Endothelial cell of umbilical vein (primary cell): ENCODE results near the gene GSE1. TPM values are rescaled to one million over a fixed set of nuclear protein-coding genes. Genes with fewer than 3 reads are reported as not detected.

Source experiments
- BruUV-seq: library from RNA; stranded (reverse); fragments of 400-500 nt; replicated peaks from 2 replicates; lab custom pipeline; 2021; lab: Mats Ljungman, UMichigan
- CTCF ChIA-PET: fragments of 300-600, 350-600 bp; sonication (Branson Sonifier 250); formaldehyde crosslinking; loops from one replicate; lab custom pipeline; 2021; ENCODE audit warnings: antibody characterized with exemption, inconsistent platforms; lab: Charles Lee
- POLR2A ChIA-PET: fragments of 300-600, 350-600 bp; sonication (Branson Sonifier 250); formaldehyde crosslinking; loops from one replicate; lab custom pipeline; 2021; ENCODE audit warnings: antibody characterized with exemption, inconsistent platforms; lab: Charles Lee
- DNase-seq: peaks from one replicate; pipeline ENCODE4 v3.0.0-alpha.2; 2011; ENCODE audit warnings: low read depth, low spot score
- FAIRE-seq: peaks from 2 replicates; lab custom pipeline; 2011; peaks lifted over from hg19 to GRCh38; lab: Jason Lieb, UNC
- H2AFZ ChIP-seq: 2 replicates; pipeline ENCODE4 v1.6.0; 2012; ENCODE audit warnings: low read depth, low read length, control low read depth, inconsistent platforms
- H3K27ac ChIP-seq: 2 replicates; pipeline ENCODE4 v1.5.1; 2011; ENCODE audit warnings: low read depth, mild to moderate bottlenecking, control low read depth, low read length, moderate library complexity; ENCODE audit not compliant: insufficient read depth
- H3K27me3 ChIP-seq, 2 experiments: 2 replicates each; pipeline versions ENCODE4 v1.6.0 to v1.6.1; 2011; ENCODE audit warnings: low read length in 2 of 2, mixed read lengths in 1 of 2; ENCODE audit not compliant: control insufficient read depth in 2 of 2, insufficient read depth in 2 of 2
- H3K36me3 ChIP-seq, 2 experiments: 2 replicates in 1 of 2; 3 replicates in 1 of 2; pipeline ENCODE4 v1.5.1; 2011; ENCODE audit warnings: low read length in 2 of 2, mild to moderate bottlenecking in 1 of 2, moderate library complexity in 1 of 2; ENCODE audit not compliant: control insufficient read depth in 2 of 2, insufficient read depth in 2 of 2; ENCODE audit errors: extremely low read depth in 1 of 2
- H3K4me1 ChIP-seq: 3 replicates; pipeline ENCODE4 v1.5.1; 2011; ENCODE audit warnings: mild to moderate bottlenecking, low read length; ENCODE audit not compliant: control insufficient read depth, insufficient read depth; ENCODE audit errors: extremely low read depth
- H3K4me2 ChIP-seq: 2 replicates; pipeline ENCODE4 v1.6.1; 2011; ENCODE audit warnings: low read length, control low read depth, mixed read lengths; ENCODE audit not compliant: insufficient read depth
- H3K4me3 ChIP-seq, 3 experiments: fragments of 200-600 bp in 1 of 3; sonication (generic), shearing (Covaris generic) in 1 of 3; replicated peaks in 1 of 3; 2 replicates each; pipeline ENCODE4 v1.5.1; 2011 to 2016; ENCODE audit warnings: control low read depth in 3 of 3, low read length in 3 of 3, mild to moderate bottlenecking in 2 of 3, inconsistent platforms in 1 of 3, low read depth in 1 of 3, moderate library complexity in 1 of 3; ENCODE audit not compliant: insufficient read depth in 1 of 3
- H3K79me2 ChIP-seq: 2 replicates; pipeline ENCODE4 v1.6.0; 2012; ENCODE audit warnings: low read length, inconsistent platforms; ENCODE audit not compliant: control insufficient read depth, insufficient read depth
- H3K9ac ChIP-seq: replicated peaks from 2 replicates; pipeline ENCODE3; 2011; ENCODE audit warnings: low read length, control low read depth; ENCODE audit not compliant: insufficient read depth; ENCODE audit errors: extremely low read depth
- H3K9me1 ChIP-seq: replicated peaks from 3 replicates; pipeline ENCODE4 v1.6.0; 2011; ENCODE audit warnings: mild to moderate bottlenecking, low read length; ENCODE audit not compliant: control insufficient read depth, insufficient read depth; ENCODE audit errors: extremely low read depth
- H3K9me3 ChIP-seq: replicated peaks from 2 replicates; pipeline ENCODE4 v1.5.1; 2012; ENCODE audit warnings: low read length, inconsistent platforms; ENCODE audit not compliant: control insufficient read depth, insufficient read depth
- H4K20me1 ChIP-seq: replicated peaks from 2 replicates; pipeline ENCODE3; 2011; ENCODE audit warnings: mild to moderate bottlenecking, low read length; ENCODE audit not compliant: control insufficient read depth, insufficient read depth; ENCODE audit errors: extremely low read depth
- EZH2 ChIP-seq: IDR thresholded peaks from 2 replicates; pipeline ENCODE4 v1.6.1; 2012; ENCODE audit warnings: borderline replicate concordance, low read depth, mild to moderate bottlenecking, moderate library complexity, low read length, inconsistent platforms; ENCODE audit not compliant: severe bottlenecking
- FOS ChIP-seq: IDR thresholded peaks from 2 replicates; pipeline ENCODE4 v1.6.1; 2011; ENCODE audit warnings: mild to moderate bottlenecking, low read length, moderate library complexity, borderline replicate concordance; ENCODE audit not compliant: insufficient read depth
- GATA2 ChIP-seq: IDR thresholded peaks from 2 replicates; pipeline ENCODE4 v1.7.0; 2011; ENCODE audit warnings: low read depth, mild to moderate bottlenecking, moderate library complexity, mixed read lengths, low read length; ENCODE audit not compliant: insufficient read length, insufficient read depth
- JUN ChIP-seq: IDR thresholded peaks from 2 replicates; pipeline ENCODE4 v1.6.1; 2011; ENCODE audit warnings: borderline replicate concordance, low read depth; ENCODE audit not compliant: insufficient read length, insufficient read depth
- MYC ChIP-seq: IDR thresholded peaks from one replicate; pipeline ENCODE4 v1.6.1; 2011; ENCODE audit warnings: mild to moderate bottlenecking, low read depth, low read length
- POLR2A ChIP-seq: IDR thresholded peaks from 2 replicates; pipeline ENCODE4 v1.6.1; 2012; ENCODE audit warnings: low read depth, mild to moderate bottlenecking, control low read depth, low read length
- POLR2AphosphoS5 ChIP-seq: IDR thresholded peaks from 2 replicates; pipeline ENCODE4 v1.6.1; 2012; ENCODE audit warnings: low read depth, mild to moderate bottlenecking, control low read depth, low read length, moderate library complexity; ENCODE audit not compliant: insufficient read depth
- dilution Hi-C: fragments of 300-500 bp; cut with MboI; formaldehyde crosslinking; loops from one replicate; pipeline ENCODE4 v1.15.0; 2019; ENCODE audit warnings: low sequenced_read_pairs; ENCODE audit not compliant: extremely low pct_ligation_motif_present
- intact Hi-C: fragments of 100-400 bp; cut with micrococcal nuclease; formaldehyde crosslinking; loops from one replicate; pipeline ENCODE4 v1.10.0; 2022
- polyA plus RNA-seq, 4 experiments: library from polyadenylated mRNA; depleted of rRNA in 3 of 4; stranded (reverse) in 3 of 4; unstranded in 1 of 4; fragments of >200 nt; gene quantifications; 2 replicates each; pipeline versions ENCODE4 v1.2.1 to v1.2.3, GENCODE V29; 2011 to 2012; ENCODE audit warnings: missing spikeins in 1 of 4
- total RNA-seq: library from RNA; stranded (reverse); gene quantifications from 2 replicates; pipeline ENCODE4 v1.2.3, GENCODE V29; 2021
- TF ChIP-seq, protein P1 (sequence below): IDR thresholded peaks from 2 replicates; pipeline ENCODE4 v1.6.1; 2011; ENCODE audit not compliant: insufficient read depth, insufficient read length
- TF ChIP-seq, protein P2 (sequence below), 2 donors: IDR thresholded peaks; 1 replicate in 1 of 2; 2 replicates in 1 of 2; pipeline ENCODE4 v1.5.1; 2011; ENCODE audit warnings: low read length in 2 of 2, mild to moderate bottlenecking in 2 of 2, moderate library complexity in 2 of 2, control low read depth in 1 of 2, inconsistent platforms in 1 of 2, low read depth in 1 of 2; ENCODE audit not compliant: insufficient read depth in 1 of 2; ENCODE audit errors: extremely low read depth in 1 of 2

GSE1 gene
- total and polyA plus RNA-seq, 2 donors (not counting 3 experiments of a cell fraction or from before 2014, with no cell fraction given) = 4.2 to 18.3 TPM

DNA sequence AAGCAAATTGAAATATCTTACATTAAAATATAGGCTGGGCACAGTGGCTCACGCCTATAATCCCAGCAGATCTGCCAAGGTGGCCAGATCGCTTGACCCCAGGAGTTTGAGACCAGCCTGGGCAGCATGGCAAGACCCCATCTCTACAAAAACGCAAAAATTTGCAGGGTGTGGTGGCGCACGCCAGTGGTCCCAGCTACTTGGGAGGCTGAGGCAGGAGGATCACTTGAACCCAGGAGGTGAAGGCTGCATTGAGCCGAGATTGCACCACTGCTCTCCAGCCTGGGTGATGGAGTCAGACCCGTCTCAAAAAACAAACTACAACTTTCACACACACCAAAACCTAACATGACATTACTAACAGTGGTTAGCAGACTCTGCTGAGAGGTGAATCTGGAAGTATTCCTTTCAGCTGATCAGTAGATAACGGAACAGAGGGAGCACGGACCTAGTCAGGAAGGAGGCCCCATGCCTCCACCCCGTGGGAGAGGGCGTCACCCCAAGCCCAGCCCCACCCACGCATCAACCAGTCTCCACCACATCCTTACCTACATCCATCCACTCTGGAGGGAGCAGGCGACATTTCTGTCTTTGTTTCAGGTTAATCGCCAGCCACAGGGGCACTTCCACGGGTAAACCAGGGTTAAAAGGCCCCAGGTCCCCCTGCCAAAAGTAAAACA is 73.9 kb downstream of the GSE1 start:
- H3K9me1 ChIP-seq = no peaks in the 10 kb centered on the region
- H3K4me2 ChIP-seq = no peak overlapping the region
- POLR2A ChIA-PET = no interaction called here
- no peak overlapping the region for H3K27ac ChIP-seq
- no peak overlapping the region for H3K9ac ChIP-seq
- no peaks in the 10 kb centered on the region for H3K36me3 ChIP-seq
- H3K27me3 ChIP-seq = no peaks in the 10 kb centered on the region
- TF ChIP-seq, protein P1, sequence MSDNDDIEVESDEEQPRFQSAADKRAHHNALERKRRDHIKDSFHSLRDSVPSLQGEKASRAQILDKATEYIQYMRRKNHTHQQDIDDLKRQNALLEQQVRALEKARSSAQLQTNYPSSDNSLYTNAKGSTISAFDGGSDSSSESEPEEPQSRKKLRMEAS = no peak
- no peak for TF ChIP-seq POLR2AphosphoS5
- TF ChIP-seq, protein P2, sequence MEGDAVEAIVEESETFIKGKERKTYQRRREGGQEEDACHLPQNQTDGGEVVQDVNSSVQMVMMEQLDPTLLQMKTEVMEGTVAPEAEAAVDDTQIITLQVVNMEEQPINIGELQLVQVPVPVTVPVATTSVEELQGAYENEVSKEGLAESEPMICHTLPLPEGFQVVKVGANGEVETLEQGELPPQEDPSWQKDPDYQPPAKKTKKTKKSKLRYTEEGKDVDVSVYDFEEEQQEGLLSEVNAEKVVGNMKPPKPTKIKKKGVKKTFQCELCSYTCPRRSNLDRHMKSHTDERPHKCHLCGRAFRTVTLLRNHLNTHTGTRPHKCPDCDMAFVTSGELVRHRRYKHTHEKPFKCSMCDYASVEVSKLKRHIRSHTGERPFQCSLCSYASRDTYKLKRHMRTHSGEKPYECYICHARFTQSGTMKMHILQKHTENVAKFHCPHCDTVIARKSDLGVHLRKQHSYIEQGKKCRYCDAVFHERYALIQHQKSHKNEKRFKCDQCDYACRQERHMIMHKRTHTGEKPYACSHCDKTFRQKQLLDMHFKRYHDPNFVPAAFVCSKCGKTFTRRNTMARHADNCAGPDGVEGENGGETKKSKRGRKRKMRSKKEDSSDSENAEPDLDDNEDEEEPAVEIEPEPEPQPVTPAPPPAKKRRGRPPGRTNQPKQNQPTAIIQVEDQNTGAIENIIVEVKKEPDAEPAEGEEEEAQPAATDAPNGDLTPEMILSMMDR (IDR thresholded peaks at IDR 0.05; ENCODE audit: extremely low read depth in 1 of 2, insufficient read depth in 1 of 2, low read depth in 1 of 2, low read length in 2 of 2) = no peak
- no peak for TF ChIP-seq MYC
- TF ChIP-seq JUN = no peak
- TF ChIP-seq POLR2A = no peak
- TF ChIP-seq EZH2 = no peak
- no peak for TF ChIP-seq GATA2
- no peak for TF ChIP-seq FOS
- CTCF ChIA-PET = interaction anchor here (0.6 to 1.9 kb wide), 2 partner anchors 17 to 29 kb away, joined by 5 to 7 read pairs; no protein-coding TSS in a partner anchor
- no peak for DNase-seq
- H3K4me1 ChIP-seq = no peaks in the 10 kb centered on the region
- intact Hi-C loops = no loop called here
- no peaks in the 10 kb centered on the region for H4K20me1 ChIP-seq
- no TSS peak for BruUV-seq
- peaks cover 1% of the 10 kb centered on the region for H3K79me2 ChIP-seq
- H2AFZ ChIP-seq = no peak overlapping the region
- dilution Hi-C loops = no loop called here
- no peak overlapping the region for H3K4me3 ChIP-seq
- FAIRE-seq = no peak
- H3K9me3 ChIP-seq = no peaks in the 10 kb centered on the region
